MCF 10A (cell line): ENCODE data around the gene SRM. TPM values are rescaled to one million over a fixed set of nuclear protein-coding genes. Genes with fewer than 3 reads are reported as not detected.
"Not testable (repeated sequence)": the region's sequence is repeated elsewhere in the genome, so short reads cannot be mapped to it uniquely, and the experiment has no call there.

Experiments used
- BruUV-seq: library from RNA; stranded (reverse); fragments of 400-500 nt; replicated peaks from 2 replicates; lab custom pipeline; 2021; lab: Mats Ljungman, UMichigan
- CTCF ChIA-PET: fragments of 300-600 bp; sonication (Branson Sonifier 250); formaldehyde crosslinking; extraction: SDS; loops from one replicate; lab custom pipeline; 2021; ENCODE audit warnings: antibody characterized with exemption, inconsistent platforms; lab: Yijun Ruan, JAX
- POLR2A ChIA-PET: fragments of 300-600, 350-650 bp; sonication (Branson Sonifier 250); formaldehyde crosslinking; extraction: SDS; loops from one replicate; lab custom pipeline; 2020; ENCODE audit warnings: antibody characterized with exemption, inconsistent platforms; lab: Yijun Ruan, JAX
- DNase-seq: peaks from one replicate; pipeline ENCODE4 v3.0.0-alpha.2; 2018; ENCODE audit not compliant: unreplicated experiment
- H3K27ac Mint-ChIP-seq: one replicate; pipeline ENCODE4 v1.8.0; 2022; ENCODE audit warnings: mild to moderate bottlenecking, low read depth, mixed read lengths; ENCODE audit not compliant: unreplicated experiment
- H3K27me3 Mint-ChIP-seq: one replicate; pipeline ENCODE4 v1.8.0; 2022; ENCODE audit warnings: mixed read lengths; ENCODE audit not compliant: insufficient read depth, unreplicated experiment
- H3K36me3 Mint-ChIP-seq: one replicate; pipeline ENCODE4 v1.8.0; 2022; ENCODE audit warnings: mild to moderate bottlenecking, moderate library complexity, mixed read lengths; ENCODE audit not compliant: insufficient read depth, unreplicated experiment
- H3K4me1 Mint-ChIP-seq: one replicate; pipeline ENCODE4 v1.8.0; 2022; ENCODE audit warnings: mixed read lengths; ENCODE audit not compliant: insufficient read depth, unreplicated experiment
- H3K4me3 Mint-ChIP-seq: one replicate; pipeline ENCODE4 v1.8.0; 2022; ENCODE audit warnings: mild to moderate bottlenecking, moderate library complexity, mixed read lengths; ENCODE audit not compliant: unreplicated experiment
- H3K9me3 Mint-ChIP-seq: one replicate; pipeline ENCODE4 v1.8.0; 2022; ENCODE audit warnings: mixed read lengths; ENCODE audit not compliant: unreplicated experiment
- CTCF ChIP-seq: fragments of 200-600 bp; IDR thresholded peaks from one replicate; pipeline ENCODE4 v1.8.0; 2022; ENCODE audit warnings: antibody characterized with exemption, mild to moderate bottlenecking; ENCODE audit not compliant: unreplicated experiment
- intact Hi-C: fragments of 100-400 bp; cut with micrococcal nuclease; formaldehyde crosslinking; loops from 2 replicates; pipeline ENCODE4 v1.14.1; 2022
- total RNA-seq: library from RNA; stranded (reverse); gene quantifications from 2 replicates; pipeline ENCODE4 v1.2.3, GENCODE V29; 2022

The SRM gene
- total RNA-seq, 1 experiment from 2014 or later, result 327 TPM

- H3K4me3 Mint-ChIP-seq, result no peak overlapping the region
- DNase-seq, result no peak
- H3K27ac Mint-ChIP-seq, result no peak overlapping the region
- intact Hi-C loops, result no loop called here
- H3K4me1 Mint-ChIP-seq, result no peaks in the 10 kb centered on the region
- TSS peak; percentile 7 for BruUV-seq
- no peaks in the 10 kb centered on the region for H3K9me3 Mint-ChIP-seq
- CTCF ChIA-PET, result interaction anchor here (0.6 to 9.9 kb wide), 3 partner anchors 14 to 203 kb away, joined by 3 to 64 read pairs (median 4); no protein-coding TSS in a partner anchor
- H3K27me3 Mint-ChIP-seq, result no peaks in the 10 kb centered on the region
- POLR2A ChIA-PET, result interaction anchor here (1.0 to 2.3 kb wide), 3 partner anchors 9 to 20 kb away, joined by 3 to 9 read pairs (median 4); no protein-coding TSS in a partner anchor
- TF ChIP-seq CTCF, result no peak
- peaks cover 53% of the 10 kb centered on the region for H3K36me3 Mint-ChIP-seq
Observed at GRCh38 chr1:11051781-11052511, 7.9 kb downstream of the SRM start.

GRCh38 chr1:11051121-11051520, 8.7 kb downstream of the SRM start:
- ChIA-PET POLR2A (interaction anchor here (0.6 to 2.3 kb wide), 4 partner anchors 10 to 749 kb away, joined by 3 to 9 read pairs (median 4); no protein-coding TSS in a partner anchor), CTCF (interaction anchor here (9.9 kb wide), 1 partner anchor 13 kb away, joined by 64 read pairs; no protein-coding TSS in a partner anchor)
- H3K36me3 Mint-ChIP-seq, result peaks cover 45% of the 10 kb centered on the region
- H3K27me3 Mint-ChIP-seq, H3K4me3 Mint-ChIP-seq, H3K27ac Mint-ChIP-seq, H3K4me1 Mint-ChIP-seq, H3K9me3 Mint-ChIP-seq, BruUV-seq, intact Hi-C loops, DNase-seq: not testable (repeated sequence)

- Mint-ChIP-seq H3K27me3 (no peaks in the 10 kb centered on the region), H3K36me3 (peaks cover 13% of the 10 kb centered on the region), H3K9me3 (no peaks in the 10 kb centered on the region), H3K4me3 (no peak within 1 kb of the TSS), H3K4me1 (no peaks in the 10 kb centered on the region), H3K27ac (no peak within 1 kb of the TSS)
- BruUV-seq, result no TSS peak
- intact Hi-C loops, result no loop called here
- TF ChIP-seq CTCF, result no peak
- ChIA-PET POLR2A (interaction anchor here (0.5 kb wide), 1 partner anchor 20 kb away, joined by 4 read pairs; no protein-coding TSS in a partner anchor), CTCF (interaction anchor here (0.7 to 9.9 kb wide), 2 partner anchors 9 to 185 kb away, joined by 3 to 64 read pairs; no protein-coding TSS in a partner anchor)
- no peak for DNase-seq
Observed at GRCh38 chr1:11046625-11047365, 13.0 kb downstream of the SRM start, which contains the start of gene MASP2. MASP2 (minus strand) TSS chr1:11047239; CDS start chr1:11047207, 32 bp downstream.

- Mint-ChIP-seq H3K9me3 (no peaks in the 10 kb centered on the region), H3K4me1 (no peaks in the 10 kb centered on the region), H3K27me3 (no peaks in the 10 kb centered on the region), H3K4me3 (no peak overlapping the region), H3K27ac (no peak overlapping the region), H3K36me3 (peaks cover 13% of the 10 kb centered on the region)
- no TSS peak for BruUV-seq
- CTCF ChIA-PET, result interaction anchor here (9.9 kb wide), 1 partner anchor 8 kb away, joined by 64 read pairs; no protein-coding TSS in a partner anchor
- POLR2A ChIA-PET, result no interaction called here
- intact Hi-C loops, result no loop called here
- no peak for TF ChIP-seq CTCF
- no peak for DNase-seq
Observed at GRCh38 chr1:11046270-11046566, 13.6 kb downstream of the SRM start.
